GM18907 (cell line): ENCODE measurements around the gene VAMP2.
A peak's percentile ranks its signal among the peaks of the same experiment; 100 is the strongest.

ENCODE experiments used
- ATAC-seq: cut with Tn5 transposase; IDR thresholded peaks from one replicate; pipeline ENCODE4 v1.9.1; 2021; ENCODE audit warnings: mild to moderate bottlenecking, moderate library complexity; ENCODE audit not compliant: unreplicated experiment

VAMP2 gene, protein sequence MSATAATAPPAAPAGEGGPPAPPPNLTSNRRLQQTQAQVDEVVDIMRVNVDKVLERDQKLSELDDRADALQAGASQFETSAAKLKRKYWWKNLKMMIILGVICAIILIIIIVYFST

DNA sequence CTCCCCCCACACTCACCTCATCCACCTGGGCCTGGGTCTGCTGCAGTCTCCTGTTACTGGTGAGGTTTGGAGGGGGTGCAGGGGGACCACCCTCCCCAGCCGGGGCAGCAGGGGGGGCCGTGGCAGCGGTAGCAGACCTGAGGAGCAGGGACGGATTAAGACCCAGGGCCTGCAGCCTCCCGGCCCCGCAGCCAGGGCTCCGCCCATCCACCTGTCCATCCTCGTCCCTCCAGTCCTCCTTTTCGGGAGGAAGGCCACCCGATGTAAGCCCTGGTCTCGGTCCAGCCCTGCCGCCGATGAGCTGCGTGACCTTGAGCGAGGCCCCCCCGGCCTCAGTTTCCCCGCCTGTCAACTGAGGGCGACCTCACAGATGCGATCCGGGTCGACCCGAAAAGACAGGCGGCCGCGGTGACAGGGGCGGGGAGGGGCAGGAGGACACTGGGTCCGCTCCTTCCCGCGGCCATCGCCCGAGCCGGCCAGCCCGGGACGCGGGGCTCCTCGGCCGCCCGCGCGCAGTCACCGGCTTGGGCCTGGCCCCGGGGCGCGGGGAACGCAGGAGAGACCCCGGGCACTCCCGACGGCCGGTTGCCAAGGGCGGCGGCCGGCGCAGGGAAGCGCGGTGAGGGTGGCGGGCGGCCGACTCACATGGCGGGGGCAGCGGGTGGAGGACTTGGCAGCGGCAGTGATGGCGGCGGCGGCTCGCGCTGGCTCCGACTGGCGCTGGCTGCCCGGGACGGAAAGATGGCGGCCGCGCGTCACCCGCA lies at the start of gene VAMP2:
Gene VAMP2, minus strand, starts transcription at position 716 of the 764 bp plus-strand sequence. Its CDS starts 69 bp downstream, at position 647.
- ATAC-seq, result peak; percentile 50

DNA sequence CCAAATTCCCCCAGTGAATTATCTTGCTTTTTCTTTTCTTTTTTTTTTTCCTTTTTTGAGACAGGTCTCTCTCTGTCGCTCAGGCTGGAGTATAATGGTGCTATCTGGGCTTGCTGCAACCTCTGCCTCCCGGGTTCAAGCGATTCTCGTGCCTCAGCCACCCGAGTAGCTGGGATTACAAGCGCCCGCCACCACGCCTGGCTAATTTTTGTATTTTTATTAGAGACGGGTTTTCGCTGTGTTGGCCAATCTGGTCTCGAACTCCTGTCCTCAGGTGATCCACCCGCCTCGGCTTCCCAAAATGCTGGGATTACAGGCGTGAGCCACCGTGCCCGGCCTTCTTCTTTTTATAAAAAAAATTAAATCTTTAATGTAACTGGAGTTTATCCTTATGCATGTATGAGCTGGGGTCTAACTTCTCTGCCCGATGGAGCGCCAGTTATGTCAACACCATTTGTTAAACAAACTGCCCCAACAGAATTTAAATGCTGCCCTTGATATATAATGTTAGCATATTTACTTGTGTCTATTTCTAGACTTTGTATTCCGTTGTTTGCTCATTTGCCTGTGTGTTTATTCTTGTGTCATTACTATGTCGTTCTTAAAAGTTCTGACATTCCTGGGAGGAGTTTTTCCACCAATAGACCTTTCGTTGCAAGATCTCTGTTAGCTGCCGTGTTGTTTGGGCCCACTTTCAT lies 48.2 kb upstream of the VAMP2 start:
- ATAC-seq, result no peak

- peak; percentile 82 for ATAC-seq
These were observed 47.4 kb upstream of the VAMP2 start, which contains the start of gene AURKB for GRCh38 chr17:8209907-8210760. Gene AURKB (minus strand): TSS chr17:8210575. CDS start chr17:8210224, 351 bp downstream.

DNA sequence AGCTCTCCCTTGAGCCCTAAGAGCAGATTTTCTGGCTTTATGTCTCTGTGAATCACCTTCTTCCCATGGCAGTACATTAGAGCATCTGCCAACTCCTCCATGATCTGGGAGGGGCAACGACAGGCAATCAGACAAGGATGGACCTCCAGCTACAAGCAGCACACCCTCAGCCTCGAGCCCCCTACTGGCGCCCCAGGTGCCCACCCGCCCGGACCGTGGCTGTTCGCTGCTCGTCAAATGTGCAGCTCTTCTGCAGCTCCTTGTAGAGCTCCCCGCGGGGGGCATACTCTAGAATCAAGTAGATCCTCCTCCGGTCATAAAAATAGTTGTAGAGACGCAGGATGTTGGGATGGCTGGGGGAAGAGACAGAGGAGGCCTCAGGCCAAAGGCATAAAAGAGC lies 43.8 kb upstream of the VAMP2 start:
- ATAC-seq, result no peak

DNA sequence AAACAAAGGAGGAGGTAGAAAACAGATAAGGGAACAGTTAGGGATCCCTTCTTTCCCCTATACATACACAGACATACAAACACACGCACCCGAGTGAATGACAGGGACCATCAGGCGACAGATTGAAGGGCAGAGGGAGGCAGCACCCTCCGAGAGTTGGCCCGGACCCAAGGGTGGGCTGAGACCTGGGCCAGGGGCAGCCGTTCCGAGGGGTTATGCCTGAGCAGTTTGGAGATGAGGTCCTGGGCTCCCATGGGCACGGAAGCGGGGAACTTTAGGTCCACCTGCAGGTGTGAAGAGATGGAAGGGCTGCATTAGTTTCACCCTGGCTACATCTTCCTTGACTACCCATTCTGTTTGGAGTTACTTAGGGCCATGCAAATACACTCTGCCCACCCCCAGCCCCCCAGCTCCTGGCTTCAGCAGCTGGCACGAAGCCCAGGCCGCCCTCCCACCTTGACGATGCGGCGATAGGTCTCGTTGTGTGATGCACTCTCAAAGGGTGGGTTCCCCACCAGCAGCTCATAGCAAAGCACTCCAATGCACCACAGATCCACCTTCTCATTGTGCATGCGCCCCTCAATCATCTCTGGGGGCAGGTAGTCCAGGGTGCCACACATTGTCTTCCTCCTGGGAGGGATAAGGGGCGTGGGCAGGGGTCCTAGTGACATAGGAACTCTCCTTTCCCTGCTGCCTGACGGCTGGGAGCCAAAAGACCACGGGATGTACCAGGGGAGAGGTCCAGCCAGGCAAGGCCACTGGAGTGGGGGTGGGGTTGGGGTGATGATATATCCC lies 42.2 kb upstream of the VAMP2 start:
- no peak for ATAC-seq

DNA sequence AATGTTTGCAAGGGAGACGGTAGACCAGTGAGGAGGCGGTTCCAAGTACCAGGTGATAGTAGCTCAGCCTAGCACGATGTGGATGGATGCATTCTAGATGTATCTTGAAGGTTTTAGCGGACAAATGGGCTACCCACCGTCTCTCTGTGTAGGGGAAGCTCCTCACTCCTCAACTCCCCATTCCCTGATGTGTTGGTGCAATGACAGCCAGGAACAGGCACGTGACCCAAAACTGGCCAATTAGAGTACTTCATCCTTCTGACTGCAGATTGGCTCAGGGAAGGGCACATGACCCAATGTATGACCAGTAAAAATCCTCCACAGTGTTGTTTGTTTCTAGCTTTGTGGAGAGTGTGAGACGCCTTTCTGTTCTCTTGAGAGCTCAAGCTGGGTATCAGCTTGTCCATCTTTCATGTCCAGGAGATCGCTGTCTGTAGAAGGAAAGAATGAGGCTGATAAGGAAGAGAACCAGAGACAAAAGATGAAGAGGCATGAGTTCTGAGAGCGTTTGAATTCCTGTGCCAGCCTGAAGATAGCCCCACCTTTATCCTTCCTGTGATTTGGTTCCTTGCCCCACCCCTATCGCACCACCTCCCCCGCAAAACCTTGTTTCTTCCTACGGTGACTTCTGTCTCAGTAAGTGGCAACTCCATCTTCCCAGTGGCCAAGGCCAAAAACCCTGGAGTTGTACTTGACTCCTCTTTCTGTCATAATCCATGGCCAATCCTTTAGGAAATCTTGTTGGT lies 29.5 kb upstream of the VAMP2 start:
- peak; percentile 29 for ATAC-seq

DNA sequence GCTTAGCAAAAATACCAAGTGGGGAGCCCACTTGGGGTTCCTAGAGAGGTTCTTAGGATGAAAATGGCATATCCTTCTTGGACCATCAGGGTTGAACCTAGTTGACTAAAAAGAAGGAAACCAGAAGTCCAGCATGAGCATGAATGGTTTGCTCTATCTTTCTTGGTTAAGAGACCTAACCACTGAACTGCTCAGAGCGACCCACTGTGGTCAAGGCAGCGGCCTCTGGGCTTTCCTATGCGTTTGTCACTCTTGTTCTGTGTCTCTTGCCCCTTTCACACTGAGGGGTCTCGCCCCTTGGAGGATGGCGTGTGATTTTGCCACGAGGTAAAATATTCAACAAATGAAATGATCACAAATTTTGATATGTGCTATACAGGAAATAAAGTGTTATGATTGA lies 27.8 kb upstream of the VAMP2 start:
- no peak for ATAC-seq

DNA sequence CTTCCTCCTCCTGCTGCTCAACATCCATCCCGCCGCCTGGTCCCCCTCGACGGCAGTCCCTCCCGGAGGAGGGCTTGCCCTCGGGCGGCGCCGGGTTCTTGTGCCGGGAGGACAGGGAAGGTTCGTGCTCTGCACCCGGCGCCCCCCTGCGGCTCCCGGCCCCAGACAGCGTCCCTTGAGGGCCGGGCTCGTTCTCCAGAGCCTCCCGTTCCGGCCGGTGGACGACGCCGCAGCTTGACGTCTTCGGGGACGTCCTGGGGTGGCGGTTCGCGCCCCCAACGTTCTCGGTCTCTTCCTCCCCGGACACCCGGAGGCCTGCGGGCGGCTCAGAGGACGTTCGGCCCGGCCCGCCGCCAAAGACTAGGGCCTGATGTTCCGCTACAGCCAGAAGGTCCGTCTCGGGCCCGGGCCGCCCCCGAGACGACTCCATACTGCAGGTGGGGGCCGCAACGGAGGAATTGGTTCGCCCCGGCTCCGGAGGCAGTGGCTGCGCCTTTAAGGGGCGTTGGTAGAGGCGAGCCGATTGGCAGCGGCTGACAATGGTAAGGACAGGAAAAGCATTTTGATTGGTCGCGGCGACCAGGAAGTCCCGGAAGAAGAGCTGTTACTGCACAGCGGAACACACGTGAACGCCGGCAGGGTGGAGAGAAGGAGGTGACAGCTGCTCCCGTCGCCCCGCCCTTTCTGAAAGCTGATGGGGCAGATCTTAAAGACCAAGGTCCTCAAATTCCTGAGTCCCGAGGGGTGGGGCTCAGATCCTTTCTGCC lies 27.1 kb upstream of the VAMP2 start, which contains the start of gene BORCS6:
Gene BORCS6, minus strand, starts transcription at position 470 of the 767 bp plus-strand sequence. Its CDS starts 40 bp downstream, at position 430.
- ATAC-seq, result peak; percentile 57

- no peak for ATAC-seq
These were observed 26.4 kb upstream of the VAMP2 start for GRCh38 chr17:8189041-8189710.

DNA sequence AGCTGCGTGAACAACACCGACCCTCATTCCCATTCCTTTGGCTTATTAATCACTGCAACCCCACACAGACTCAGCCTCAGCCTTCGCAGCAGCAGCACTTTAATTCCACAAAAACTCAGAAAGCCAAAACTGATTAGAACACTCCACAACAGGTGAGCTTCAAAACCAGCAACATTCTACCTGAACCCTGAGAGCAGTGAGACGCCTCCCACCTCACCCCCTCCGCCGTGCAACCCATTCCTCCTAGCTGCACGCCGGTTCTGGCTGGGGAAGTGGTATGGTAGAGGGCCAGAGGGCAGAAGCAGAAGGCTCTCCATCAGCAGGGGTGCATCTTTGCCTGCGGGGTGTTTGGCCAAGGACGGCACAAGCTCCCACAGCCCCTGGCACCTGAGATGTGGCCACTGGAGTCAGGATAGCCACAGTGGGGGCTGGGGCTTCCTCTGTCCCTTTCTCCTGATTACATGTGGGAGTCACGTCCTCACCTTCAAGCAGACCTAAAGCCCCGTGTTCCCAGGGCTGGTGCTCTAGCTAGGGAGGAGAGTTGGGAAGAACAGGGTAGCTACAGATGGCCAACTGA lies 25.6 kb upstream of the VAMP2 start:
- no peak for ATAC-seq

DNA sequence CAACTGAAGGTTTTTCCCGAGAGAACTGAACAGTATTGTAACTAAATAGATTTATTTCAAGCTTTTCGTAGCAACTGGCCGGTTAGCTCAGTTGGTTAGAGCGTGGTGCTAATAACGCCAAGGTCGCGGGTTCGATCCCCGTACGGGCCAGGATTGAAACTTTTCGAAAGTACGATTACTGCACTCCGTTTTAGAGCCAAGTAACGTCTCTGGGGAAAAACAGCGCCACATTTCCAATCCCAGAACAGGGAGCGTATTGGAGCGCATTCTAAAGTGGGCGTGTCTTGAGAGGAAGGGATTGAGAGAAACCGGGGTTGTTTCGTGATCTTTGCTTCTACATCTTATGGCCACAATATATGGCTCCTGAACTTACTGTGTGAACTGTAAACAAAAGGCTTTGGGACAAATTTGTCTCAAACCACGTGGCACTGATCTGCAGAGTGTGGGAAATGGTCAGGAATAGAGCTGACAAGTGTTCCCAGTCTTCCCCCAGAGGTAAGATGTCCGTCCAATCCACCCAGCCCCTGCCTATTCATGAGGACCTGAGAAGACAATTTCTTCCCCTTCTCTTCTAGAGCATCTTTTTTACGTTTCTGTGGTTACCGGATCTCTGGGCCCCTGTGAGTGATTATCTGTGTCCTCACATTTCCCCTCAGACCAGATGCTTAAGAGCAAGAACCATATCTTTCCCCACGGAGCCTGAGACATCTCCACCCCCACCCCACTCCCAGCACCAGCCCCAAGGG lies 24.9 kb upstream of the VAMP2 start:
- peak; percentile 29 for ATAC-seq

DNA sequence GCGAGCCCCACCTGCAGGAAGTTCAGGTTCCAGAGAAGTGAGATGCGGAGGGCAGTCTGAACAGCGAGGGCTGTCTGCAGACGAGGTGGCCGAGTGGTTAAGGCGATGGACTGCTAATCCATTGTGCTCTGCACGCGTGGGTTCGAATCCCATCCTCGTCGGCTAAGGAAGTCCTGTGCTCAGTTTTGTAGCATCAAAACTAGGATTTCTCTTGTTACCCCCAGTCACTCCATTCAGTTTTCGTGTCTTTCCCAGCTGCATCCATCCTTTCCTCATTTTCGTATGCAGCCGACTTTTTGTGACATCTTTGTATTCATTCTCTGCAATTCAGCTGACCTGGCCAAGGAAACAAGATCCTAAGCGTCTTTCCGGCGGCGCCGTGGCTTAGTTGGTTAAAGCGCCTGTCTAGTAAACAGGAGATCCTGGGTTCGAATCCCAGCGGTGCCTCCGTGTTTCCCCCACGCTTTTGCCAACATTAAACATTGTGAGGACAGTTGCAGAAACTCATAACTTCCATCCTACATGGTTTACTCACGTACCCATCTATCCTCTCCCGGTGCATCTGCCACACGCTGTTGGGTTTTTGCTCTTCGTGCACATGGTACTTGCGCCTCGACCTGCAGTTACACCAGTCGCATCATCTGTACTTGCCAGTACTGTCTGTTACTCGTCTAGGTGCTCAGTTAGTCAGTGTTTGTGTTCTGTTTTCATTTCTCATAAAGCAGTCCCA lies 24.2 kb upstream of the VAMP2 start:
- ATAC-seq, result peak; percentile 39

DNA sequence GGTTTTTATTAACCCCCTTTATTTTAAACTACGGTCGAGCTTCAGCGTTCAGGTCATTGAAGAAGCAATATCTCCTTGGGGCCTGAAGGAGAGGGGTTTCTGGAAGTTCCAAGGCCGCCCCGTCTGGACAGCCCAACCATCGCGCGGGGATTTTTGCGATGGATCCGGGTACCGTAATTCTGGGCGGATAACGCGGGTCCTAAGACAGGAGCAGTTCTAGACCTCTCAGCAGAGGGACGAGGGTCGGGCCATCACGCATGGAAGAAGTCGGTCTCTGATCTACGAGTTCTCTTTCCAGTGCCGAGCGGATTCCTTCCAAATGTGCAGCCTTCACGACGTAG lies 23.7 kb upstream of the VAMP2 start:
- ATAC-seq, result peak; percentile 2

- ATAC-seq, result peak; percentile 28
These were observed 23.1 kb upstream of the VAMP2 start for GRCh38 chr17:8185582-8186445.

DNA sequence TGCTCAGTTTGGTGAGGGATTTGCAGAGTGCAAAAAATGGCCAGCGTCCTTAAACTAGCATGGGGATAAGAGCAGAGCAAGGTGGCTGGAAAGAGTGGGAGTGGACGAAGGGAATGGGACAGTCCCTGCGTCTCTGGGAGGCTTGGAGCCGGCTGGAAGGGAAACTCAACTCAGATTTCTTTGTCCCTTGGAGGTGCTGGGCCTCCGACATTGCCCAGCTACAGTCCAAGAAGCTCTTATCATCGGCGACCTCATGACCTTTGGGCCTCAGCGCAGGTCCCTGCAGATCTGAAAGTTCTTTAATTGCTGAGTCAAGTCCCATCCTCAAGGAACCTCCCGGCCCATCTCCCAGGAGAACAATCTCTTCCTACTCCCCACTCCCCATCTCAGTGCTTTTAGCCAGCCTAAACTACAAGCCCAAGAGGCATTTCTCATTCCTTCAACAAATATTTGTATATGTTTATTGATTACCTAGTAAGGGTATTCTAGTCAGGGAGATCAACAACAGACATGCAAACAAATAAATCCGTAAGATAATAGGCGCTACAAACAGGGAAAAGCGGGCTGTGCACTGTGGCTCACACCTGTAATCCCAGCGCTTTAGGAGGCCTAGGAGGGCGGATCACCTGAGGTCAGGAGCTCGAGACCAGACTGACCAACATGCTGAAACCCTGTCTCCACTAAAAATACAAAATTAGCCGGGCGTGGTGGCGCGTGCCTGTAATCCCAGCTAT lies 14.4 kb upstream of the VAMP2 start:
- no peak for ATAC-seq
